ENCODE measurements around the gene MAPK1.
"Not testable (repeated sequence)": the region's sequence is repeated elsewhere in the genome, so short reads cannot be mapped to it uniquely, and the experiment has no call there.

The MAPK1 gene

DNA sequence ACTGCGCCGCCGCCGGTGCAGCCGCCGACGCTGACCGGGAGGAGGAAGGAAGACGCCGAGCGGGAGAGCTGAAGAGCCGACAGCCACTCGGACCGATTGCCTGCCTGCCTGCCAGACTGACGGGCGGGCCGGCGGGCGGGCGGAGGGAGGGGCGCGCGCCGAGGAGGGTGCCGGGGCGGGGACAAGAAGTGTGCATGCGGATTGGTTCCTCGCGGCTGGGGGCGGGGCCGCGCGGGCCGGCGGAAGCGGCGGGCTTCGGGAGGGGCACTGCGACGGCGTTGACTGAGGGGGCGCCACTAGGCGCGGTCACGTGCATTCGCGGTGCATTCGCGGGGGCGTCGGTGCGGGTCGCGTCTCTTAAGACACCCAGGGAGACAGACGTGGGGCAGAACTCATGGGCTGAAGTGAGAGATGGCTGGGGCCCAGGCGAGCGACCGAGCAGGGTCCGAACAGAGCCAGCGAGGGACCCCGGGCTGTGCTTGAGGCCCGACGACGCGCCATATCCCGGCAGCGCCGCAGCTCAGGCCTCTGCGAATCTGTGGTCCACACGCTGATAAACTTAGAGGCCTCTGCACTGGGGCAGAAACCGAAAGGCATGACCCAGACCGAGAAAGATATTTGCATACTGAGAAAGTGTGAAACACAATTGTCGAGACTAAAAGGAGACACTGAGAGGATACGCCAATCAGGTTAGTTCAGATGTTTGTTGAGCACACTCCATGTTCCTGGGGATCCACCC lies at the start of gene MAPK1:
TSS of gene MAPK1 (minus strand) at position 118 of the 739 bp plus-strand sequence. CDS start 205 bp downstream, outside the sequence.
- DNase-seq = peak; percentile 87

DNA sequence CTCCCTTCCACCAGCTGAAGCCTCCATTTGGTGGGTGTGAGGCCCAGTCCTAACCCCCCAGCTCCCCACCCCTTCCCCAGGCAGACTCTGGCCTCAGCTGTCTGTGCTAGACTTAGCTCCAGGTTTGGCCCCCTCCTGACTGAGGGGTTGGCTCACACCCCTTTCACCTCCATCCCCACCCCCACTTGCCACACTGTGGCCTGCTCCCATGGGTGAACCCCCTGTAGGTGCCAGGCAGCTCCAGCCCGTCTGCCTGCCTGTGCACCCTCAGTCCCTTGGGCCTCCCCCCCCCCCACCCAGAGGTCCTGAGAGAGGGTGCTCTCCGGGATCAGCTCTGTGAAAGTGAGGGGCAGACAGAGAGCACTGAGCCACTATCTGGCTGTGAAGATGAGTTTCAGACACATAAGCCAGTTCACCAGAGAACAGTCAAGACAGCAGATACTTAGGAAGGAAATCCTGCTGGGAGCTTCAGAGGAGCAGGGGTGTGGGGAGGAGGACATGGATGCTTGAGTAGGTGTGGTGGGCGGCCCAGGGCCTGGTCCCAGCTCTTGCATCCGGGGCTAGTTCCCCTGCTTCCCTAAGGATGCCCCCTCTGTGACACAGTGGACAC lies 49.0 kb upstream of the MAPK1 start:
- no peak for DNase-seq

DNA sequence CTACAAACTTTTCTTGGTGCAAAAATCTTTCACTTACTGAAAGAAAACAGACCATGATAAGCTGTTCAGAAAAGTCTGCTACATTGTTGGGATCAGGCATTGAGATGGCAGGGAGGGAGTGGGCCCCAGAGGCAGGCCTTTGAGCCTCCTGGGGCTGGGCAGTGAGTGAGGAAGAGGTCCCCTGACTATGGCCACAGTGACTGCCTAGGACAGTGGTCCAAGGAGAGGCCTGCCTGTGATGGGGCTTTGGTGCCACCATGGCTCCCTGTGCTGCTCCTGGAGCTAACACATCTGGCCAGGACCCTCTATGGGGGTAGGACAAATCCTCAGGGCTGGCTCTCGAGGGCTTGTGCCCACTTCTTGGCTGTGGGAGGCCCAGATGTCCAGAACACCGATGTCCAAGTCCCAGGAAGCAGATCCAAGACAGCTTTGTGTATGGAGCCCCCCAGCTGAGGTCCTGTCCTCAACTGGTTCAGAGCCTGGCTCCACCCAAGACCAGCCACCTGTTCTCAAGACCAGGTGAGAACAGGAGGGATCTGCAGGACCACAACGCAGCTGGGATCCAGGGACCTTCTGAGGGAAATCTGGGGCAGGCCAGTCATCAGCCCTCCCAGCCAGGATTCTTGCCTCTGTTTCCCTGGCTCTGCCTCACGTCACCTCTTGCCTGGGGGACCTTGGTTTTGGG lies 48.3 kb upstream of the MAPK1 start:
- no peak for DNase-seq

DNA sequence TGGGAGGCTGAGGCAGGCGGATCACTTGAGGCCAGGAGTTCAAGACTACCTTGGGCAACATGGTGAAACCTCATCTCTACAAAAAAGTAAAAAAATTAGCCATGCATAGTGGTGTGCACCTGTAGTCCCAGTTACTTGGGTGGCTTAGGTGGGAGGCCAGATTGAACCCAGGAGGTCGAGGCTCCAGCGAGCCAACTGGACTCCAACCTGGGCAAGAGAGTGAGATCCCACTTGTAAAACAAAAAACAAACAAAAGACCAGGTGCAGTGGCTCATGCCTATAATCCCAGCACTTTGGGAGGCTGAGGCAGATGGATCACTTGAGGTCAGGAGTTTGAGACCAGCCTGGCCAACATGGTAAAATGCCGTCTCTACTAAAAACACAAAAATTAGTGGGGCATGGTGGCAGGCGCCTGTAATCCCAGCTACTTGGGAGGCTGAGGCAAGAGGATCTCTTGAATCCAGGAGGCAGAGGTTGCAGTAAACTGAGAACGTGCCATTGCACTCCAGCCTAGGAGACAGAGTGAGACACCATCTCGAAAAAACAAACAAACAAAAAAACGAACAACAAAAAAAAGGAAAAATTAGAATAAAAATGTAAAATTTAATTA lies 46.7 kb upstream of the MAPK1 start:
- DNase-seq = not testable (repeated sequence)

DNA sequence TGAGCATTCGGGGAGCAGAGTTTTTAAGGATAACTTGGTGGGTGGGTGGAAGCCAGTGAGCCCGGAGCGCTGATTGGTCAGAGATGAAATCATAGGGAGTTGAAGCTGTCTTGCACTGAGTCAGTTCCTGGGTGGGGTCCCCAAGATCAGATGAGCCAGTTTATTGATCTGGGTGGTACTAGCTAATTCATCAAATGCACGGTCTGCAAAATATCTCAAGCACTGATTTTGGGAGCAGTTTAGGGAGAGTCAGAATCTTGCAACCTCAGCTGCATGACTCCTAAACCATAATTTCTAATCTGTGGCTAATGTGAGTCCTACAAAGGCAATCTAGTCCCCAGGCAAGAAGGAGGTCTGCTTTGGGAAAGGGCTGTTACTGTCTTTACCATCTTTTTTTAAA lies 42.9 kb upstream of the MAPK1 start:
- not testable (repeated sequence) for DNase-seq

DNA sequence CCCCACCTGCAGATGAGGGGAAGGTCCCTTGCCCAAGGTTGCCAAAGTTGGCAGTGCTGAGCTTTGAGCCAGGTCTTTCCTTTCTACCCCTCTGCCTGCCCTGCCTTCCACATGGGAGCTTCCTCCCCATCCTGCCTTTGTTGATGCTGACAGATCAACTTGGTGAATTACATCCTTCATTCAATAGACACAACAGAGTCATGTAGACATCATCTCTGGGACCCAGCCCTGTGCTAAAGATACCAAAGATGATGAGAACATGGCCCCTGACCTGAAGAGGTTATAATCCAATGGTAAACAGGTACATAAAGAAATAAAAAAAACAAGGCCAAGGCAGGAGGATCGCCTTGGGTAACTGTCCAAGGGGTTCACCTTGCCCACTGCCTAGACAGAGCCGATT lies 42.4 kb upstream of the MAPK1 start:
- no peak for DNase-seq

DNA sequence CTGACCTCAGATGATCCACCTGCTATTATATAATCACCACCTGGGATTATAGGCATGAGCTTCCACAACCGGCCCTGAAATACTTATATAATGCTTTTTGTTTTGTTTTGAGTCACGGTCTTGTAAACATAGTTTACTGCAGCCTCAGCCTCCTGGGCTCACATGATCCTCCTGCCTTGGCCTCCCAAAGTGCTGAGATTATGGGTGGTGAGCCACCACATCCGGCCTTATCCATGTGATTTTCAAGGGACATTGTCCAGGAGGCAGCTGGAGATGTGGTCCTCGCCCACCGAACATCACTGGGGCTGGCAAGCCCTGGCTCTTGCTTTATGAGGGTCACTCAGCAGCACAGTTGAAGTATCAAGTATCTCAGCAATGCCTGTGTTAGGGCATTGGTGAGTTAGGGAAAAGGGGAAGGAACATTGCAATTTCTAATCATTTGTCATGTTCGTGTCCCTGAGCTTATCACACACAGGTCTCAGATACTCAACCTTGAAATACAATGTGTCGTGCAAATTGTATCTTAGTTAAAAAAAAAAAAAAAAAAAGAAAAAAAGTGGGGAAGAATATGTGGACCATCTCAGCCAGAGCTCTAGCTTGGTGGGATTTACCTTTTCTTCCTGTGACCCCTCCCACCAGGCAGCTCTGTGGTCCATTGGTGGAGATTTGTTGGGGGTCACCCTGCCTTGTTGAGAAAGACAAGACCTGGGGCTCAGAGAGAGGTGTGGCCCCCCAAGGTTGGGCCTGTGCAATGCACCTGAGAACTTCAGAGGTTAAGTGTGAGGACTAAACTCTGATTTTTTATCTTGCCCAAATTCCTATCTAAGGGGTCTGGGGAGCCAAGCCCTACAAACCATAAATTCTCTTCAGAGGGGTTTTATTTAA lies 40.4 kb upstream of the MAPK1 start:
- DNase-seq = no peak

DNA sequence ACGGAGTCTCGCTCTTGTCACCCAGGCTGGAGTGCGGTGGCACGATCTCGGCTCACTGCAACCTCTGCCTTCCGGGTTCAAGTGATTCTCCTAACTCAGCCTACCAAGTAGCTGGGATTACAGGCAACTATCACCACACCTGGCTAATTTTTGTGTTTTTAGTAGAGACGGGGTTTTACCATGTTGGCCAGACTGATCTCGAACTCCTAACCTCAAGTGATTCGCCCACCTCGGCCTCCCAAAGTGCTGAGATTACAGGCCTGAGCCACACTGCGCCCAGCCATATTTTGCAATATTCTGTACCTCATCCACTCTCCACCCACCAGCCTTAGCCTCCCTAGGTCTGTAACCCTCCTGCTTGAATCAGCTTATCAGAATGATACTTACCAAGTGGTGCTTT lies 37.8 kb upstream of the MAPK1 start:
- not testable (repeated sequence) for DNase-seq

DNA sequence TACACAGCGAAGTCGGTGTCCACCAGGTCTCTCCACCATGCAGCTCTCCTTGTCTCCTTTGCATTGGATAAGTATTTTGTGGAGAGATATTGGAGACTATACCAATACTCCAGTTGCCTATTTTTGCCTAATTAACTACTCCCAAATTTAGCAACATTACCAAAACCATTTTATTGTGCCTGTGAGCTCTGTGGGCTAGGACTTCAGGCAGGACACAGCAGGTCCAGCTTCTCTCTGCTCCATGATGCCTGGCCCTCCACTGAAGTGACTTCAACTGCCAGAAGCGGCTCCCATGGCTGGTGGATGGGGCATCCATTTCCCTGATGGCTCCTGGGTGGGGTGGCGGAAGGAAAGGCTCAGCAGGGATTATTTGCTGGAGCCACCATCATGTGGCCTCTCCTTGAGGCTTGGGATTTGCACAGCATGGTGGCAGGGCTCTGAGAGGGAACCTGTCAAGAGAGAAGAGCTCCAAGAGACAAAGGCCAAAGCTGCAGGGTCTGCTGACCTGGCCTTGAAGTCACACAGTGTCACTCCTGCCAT lies 36.9 kb upstream of the MAPK1 start:
- no peak for DNase-seq

DNA sequence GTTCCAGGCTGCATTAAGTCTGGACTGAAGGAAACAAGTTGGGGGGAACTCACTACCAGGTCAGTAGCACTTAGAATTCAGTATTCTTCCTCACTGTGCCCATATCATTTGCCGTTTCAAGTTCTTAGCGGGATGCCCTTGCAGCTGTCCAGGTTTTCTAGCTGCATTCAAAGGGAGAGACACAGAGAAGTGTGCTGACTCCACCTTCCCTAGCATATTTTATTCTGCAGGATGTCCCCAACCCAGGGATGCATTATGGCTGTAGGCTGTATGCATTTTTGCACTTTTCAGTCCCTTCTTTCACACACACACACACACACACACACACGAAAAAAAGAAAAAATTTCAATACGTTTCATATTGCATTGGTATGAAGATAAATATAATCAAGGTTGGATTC lies 35.8 kb upstream of the MAPK1 start:
- no peak for DNase-seq

DNA sequence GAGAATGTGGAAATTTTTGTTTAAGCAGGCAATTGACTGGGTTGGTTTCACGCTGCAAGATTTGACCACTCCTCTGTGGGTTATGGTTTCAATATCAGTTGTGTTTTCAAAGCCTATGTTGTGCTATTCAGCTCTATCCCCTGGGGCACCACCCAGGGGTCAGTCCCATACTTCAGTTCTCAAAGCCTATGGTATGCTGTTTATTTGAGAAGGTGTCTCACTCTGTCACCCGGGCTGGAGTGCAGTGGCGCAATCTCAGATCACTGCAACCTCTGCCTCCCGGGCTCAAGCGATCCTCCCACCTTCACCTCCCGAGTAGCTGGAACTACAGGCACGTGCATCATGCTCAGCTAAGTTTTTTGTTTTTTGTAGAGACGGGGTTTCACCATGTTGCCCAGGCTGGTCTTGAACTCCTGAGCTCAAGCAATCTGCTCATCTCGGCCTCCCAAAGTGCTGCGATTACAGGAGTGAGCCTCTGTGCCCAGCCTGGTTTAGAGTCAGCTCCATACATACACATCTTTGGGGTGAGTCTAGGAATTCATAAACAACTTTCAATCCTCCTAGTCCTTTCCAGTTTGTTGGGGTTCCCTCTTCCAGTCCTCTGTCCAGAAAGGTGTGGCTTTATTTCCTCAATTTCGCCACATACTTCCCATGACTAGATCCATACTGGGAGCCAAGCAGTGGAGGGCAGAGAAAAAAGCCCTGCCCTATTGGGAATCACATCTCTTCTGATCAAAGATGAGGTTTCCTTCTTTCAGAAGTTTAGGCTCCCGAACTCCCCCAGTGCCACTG lies 35.0 kb upstream of the MAPK1 start:
- no peak for DNase-seq

DNA sequence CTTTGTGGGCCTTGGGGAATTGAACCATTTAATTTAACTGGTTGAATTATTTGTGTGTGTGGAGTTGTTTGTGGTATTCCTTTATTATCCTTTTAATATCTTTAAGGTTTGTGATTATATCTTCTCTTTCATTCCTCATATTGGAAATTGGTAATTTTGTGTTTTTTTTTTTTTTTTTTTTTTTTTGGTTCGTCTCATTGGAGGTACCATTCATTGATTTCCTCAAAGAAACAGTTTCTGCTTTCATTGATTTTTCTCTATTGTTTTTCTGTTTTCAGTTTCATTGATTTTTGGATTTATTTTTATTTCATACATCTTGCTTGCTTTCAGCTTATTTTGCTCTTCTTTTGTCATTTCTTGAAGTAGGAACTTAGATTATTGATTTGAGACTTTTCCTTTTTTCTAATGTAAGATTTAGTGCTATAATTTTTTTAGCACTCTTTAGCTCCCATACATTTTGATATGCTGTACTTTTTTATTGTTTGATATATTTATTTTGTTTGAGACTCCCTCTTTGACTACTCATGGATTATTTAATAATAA lies 31.0 kb upstream of the MAPK1 start:
- DNase-seq = no peak

DNA sequence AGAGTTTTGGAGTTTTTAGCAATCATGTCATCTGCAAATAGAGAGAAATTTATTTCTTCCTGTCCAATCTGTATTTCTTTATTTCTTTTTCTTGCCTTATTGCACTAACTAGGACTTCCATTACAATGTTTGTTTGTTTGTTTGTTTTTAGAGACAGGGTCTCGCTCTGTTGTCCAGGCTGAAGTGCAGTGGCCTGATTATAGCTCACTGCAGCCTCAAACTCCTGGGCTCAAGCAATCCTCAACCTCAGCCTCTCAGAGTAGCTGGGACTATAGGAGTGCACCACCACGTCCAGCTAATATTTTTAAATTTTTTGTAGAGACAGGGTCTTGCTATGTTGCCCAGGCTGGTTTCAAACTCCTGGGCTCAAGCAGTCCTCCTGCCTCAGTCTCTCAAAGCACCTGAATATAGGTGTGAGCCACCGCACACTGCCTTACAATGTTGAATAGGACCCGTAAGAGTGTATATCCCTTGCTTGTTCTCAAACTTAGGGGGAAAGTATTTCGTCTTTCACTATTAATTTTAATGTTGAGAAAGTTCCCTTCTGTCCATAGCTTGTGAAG lies 29.6 kb upstream of the MAPK1 start:
- DNase-seq = no peak

DNA sequence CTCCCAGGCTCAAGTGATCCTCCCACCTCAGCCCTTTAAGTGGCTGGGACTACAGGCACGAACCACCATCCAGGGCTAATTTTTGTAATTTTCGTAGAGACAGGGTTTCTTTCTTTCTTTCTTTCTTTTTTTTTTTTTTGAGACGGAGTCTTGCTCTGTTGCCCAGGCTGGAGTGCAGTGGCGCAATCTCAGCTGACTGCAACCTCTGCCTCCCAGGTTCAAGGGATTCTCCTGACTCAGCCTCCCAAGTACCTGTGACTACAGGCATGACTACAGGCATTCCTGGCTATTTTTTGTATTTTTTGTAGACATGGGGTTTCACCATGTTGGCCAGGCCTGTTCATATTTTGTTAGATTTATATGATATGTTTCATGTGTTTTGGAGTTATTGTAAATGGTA lies 28.8 kb upstream of the MAPK1 start:
- not testable (repeated sequence) for DNase-seq

DNA sequence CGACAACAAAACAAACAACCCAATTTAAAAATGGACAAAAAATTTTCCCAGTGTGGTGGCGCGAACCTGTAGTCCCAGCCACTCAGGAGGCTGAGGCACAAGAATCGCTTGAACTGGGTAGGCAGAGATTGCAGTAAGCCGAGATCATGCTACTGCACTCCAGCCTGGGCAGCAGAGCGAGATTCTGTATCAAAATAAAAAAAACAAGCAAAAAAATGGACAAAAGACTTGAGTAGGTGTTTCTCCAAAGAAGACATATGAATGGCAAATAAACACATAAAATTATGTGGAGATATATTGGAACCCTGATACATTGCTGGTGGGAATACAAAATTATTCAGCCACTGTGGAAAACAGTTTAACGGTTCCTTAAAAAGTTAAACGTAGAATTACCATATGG lies 27.4 kb upstream of the MAPK1 start:
- no peak for DNase-seq

DNA sequence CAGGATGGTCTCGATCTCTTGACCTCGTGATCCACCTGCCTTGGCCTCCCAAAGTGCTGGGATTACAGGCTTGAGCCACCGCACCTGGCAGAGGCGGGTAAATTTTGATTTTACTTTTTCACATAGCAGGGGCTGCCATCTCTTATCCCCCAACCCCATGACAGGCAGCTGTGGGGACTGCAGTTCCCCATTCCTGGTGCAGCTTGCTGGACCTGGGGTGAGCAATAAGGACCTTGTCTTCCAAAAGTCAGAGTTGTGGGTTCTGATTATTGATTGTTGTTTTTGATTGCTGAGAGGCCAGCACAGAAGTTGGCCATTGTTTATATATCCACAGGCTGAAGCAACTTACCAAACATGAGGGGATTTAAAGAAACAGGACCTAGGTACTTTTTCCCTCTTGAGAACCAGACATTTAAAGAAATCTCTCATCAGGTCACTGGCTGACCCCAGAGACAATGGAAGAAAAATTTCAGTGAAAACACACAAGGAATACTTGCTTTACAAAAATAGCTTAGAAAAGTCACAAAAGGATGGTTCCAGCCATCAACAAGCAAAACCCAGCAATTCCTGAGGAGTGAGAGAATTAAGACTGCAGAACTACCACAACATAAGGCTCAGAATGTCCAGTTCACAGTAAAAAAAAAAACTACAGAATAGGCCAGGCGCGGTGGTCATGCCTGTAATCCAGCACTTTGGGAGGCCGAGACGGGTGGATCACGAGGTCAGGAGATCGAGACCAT lies 22.0 kb upstream of the MAPK1 start:
- no peak for DNase-seq

DNA sequence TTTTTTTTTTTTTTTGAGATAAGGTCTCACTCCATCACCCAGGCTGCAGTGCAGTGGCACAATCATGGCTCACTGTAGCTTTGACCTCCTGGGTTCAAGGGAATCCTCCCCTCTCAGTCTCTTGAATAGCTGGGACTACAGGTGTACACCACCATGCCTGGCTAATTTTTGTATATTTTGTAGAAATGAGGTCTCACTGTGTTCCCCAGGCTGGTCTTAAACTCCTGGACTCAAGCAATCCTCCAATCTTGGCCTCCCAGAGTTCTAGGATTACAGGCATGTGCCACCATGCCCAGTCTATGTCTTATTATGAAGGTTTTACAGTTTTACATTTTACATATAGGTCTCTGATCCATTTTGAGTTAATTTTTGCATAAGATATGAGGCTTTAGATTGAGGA lies 20.4 kb upstream of the MAPK1 start:
- no peak for DNase-seq

DNA sequence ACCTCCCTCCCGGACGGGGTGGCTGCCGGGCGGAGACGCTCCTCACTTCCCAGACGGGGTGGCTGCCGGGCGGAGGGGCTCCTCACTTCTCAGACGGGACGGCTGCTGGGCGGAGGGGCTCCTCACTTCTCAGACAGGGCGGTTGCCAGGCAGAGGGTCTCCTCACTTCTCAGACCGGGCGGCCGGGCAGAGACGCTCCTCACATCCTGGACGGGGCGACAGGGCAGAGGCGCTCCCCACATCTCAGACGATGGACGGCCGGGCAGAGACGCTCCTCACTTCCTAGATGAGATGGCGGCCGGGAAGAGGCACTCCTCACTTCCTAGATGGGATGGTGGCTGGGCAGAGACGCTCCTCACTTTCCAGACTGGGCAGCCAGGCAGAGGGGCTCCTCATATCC lies 16.5 kb upstream of the MAPK1 start:
- not testable (repeated sequence) for DNase-seq

DNA sequence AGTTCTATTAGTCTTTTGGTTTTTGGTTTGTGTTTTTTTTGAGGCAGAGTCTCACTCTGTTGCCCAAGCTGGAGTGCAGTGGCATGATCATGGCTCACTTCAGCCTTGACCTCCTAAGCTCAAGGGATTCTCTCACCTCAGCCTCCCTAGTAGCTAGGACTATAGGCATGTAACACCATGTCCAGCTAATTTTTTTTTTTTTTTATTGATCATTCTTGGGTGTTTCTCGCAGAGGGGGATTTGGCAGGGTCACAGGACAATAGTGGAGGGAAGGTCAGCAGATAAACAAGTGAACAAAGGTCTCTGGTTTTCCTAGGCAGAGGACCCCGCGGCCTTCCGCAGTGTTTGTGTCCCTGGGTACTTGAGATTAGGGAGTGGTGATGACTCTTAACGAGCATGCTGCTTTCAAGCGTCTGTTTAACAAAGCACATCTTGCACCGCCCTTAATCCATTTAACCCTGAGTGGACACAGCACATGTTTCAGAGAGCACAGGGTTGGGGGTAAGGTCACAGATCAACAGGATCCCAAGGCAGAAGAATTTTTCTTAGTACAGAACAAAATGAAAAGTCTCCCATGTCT lies 15.4 kb upstream of the MAPK1 start:
- not testable (repeated sequence) for DNase-seq
